GM19438 (cell line): Measurements from ENCODE around the gene CHKB.
"Not testable (repeated sequence)": the region's sequence is repeated elsewhere in the genome, so short reads cannot be mapped to it uniquely, and the experiment has no call there.

ENCODE experiments used
- ATAC-seq: cut with Tn5 transposase; IDR thresholded peaks from one replicate; pipeline ENCODE4 v1.9.1; 2021; ENCODE audit warnings: low read depth; ENCODE audit not compliant: unreplicated experiment

Gene CHKB

GRCh38 chr22:50582493-50583293 is at the start of gene CHKB:
Gene CHKB (minus strand): TSS chr22:50582849. CDS start chr22:50582781, 68 bp downstream.
- ATAC-seq: peak; percentile 83

GRCh38 chr22:50630376-50630775 is 47.7 kb upstream of the CHKB start:
- no peak for ATAC-seq

DNA sequence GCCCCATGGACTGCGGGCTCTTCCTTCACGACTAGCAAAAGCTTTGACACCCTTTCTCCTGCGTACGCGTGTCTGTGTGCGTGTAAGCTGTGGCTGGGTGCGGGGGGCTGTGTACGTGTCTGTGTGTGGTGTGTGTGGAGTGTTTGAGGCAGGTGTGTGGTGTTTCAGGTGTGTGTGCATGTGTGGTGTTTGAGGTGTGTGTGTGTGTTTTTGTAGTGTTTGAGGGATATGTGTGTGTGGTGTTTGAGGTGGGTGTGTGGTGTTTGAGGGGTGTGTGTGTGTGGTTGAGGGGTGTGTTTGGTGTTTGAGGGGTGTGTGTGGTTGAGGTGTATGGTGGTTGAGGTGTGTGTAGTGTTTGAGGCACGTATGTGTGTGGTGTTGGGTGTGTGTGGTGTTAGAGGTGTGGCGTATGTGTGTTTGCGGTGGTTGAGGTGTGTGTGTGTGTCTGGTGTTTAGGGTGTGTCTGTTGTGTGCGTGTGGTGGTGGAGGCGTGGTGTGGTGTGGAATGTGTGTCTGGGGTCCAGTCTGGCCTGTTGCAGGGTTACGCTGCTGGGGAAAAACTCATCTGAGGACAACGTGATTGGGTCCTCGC is 46.0 kb upstream of the CHKB start:
- ATAC-seq: no peak

- peak; percentile 84 for ATAC-seq
Observed at GRCh38 chr22:50627642-50628542, 45.2 kb upstream of the CHKB start, which contains the start of gene ARSA. Gene ARSA (minus strand): TSS chr22:50628152. CDS start chr22:50627779, 373 bp downstream.

DNA sequence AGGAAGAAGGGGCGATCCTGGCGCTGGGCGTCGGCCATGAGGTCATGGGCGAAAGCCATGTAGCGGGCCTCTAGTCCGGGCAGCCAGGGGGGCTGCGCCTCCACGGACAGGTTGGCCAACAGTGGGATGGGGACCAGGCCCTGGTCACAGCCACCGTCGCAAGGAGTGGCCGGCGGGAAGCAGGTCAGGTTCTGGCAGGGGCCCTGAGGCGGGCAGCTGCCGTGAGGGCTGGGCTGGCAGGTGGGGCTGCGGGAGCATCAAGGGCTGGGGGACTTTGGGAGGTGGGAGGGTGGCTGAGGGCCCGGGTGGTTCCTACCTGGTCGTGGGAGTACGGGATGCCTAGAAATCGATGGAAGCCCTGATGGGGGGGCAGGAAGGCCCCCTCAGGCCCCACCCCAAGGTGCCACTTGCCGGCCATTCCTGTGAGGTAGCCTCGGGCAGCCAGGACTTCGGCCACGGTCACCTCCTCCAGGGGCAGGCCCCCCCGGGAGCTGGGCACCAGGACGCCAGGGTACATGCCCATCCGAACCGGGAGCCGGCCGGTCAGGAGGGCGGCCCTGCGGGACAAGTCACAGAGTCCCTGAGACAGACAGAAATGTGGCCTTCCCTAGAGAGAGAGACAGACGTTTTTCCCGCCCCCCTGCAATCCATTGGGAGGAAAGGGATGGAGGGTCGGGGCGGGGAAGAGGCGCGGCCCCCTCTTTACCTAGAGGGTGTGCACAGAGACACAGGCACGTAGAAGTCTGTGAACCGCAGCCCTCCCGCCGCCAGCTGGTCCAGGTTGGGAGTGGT is 44.4 kb upstream of the CHKB start:
- no peak for ATAC-seq

DNA sequence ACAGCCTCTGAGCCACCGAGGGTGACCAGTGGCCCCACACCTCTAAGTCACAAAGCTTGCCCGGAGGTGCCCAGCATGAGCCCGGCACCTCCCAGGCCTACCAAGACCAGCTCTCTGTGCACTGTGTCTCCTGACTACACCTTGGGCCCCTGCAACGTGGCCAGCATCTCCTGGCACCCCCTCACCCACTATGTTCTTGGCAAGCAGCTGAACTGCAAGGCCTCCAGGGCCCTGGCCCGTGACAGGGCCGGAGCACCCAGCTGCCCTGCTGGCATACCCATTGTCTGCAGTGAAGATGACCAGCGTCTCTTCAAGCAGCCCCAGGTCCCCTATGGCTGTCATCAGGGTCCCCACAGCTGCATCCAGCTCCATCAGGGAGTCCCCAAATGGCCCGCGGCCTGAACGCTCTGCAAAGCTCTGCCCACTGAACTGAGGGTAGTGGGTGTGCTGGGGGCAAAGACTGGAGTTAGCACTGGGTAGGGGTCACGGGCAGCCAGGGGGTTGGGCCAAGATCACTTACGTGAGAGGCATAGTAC is 43.7 kb upstream of the CHKB start:
- ATAC-seq: no peak

DNA sequence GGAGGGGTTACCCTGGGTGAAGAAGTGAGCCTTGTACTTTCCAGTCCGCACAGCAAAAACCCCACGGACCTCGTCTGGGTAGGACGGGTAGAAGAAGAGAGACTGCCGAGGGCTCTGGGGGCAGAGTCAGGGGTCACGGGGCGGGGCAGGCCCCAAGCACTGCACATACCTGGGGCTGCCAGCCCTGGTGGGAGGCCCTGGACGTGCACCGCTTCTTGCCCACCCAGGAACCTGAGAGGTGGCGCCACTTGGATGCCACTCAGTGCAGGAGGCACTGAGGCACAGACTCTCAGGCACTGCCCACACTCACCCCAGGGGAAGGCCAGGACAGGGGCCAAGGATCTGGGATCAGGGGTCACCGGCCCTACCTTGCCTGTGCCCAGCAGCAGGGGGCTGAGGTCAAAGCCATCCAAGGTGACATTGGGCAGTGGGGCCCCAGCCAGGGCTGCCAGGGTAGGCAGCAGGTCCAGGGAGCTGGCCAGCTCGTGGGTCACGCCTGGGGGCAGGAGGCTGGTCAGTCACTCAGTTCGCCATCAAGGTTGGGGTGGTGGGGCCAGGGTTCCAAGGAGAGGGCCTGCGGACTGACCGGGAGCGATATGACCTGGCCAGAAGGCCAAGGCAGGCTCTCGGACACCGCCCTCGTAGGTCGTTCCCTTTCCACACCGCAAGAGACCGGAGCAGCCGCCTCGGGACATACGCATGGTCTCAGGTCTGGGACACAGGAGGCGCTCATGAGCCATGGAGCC is 43.1 kb upstream of the CHKB start:
- no peak for ATAC-seq

- no peak for ATAC-seq
Observed at GRCh38 chr22:50625131-50625567, 42.5 kb upstream of the CHKB start.

DNA sequence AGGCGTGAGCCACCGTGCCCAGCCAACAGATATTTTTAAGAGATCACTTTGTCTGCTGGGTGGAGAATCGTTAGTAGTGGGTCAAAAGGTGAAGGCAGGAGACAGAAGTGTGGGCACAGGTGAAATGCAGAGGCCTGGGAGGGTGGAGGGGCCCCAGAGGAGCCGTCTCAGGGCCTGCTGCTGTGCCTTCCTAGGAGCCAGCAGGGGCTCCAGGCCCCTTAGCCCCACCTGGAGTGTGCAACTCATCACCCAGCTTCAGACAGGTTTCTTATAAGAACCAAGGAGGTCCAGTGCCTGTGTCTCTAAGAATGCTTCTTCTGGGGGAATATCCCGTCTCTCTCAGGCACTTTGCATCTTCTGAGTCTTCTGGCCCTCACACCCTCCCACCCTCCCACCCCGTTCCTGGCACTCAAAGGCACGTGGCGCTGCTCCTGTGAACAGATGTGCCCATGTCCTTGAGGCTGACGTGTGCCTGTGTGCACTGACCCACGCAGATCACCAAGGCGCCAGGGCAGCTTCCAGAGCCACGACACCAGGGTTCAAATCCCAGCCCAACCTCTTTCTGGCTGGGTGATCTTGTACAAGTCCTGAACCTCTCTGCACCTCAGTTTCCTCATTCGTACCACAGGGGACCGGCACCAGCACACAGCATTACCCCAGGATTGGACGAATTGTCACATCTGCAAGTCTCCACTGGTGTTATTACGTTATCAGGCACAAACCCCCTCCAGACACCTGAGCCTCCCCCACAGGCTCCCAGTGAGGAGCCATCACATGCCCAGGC is 41.9 kb upstream of the CHKB start:
- ATAC-seq: no peak

- no peak for ATAC-seq
Observed at GRCh38 chr22:50622723-50623327, 40.2 kb upstream of the CHKB start.

DNA sequence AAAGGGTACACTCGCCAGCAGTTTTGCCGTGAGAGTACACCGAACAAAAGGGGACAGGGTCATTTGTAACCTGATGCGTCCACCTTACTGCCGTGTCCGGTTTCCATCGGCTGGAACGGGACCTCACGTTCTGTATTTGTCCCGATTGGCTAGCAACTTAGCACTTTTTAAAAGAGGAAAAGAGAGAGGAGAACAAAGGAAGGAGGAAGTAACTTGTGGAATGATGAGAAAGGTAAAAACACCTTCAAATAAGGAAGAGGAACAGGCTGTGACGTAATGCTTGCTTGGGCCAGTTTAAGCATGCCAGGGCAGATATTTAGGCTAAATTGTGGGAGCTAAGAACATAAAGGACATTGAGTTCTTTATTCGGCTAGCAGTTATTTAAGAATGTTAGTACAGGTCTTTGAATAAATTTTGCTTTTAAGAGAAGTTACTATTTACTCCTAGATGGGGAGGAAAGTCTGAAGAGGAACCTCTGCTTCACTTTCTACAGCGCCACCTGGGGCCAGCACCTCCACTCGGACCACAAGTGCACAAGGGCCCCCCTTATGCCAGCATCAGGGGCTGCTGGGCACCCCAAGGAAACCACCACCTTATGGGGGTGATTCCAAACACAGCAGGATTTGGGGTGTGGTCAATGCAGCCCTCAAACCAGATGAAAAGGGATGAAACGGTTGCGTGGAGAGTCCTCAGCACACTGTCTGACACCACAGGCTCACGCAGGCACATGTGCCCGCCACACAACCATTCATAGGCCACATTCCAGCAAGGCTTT is 39.5 kb upstream of the CHKB start:
- ATAC-seq: no peak

GRCh38 chr22:50621356-50621880 is 38.8 kb upstream of the CHKB start:
- peak; percentile 49 for ATAC-seq

GRCh38 chr22:50620593-50621355 is 38.1 kb upstream of the CHKB start:
- peak; percentile 63 for ATAC-seq

DNA sequence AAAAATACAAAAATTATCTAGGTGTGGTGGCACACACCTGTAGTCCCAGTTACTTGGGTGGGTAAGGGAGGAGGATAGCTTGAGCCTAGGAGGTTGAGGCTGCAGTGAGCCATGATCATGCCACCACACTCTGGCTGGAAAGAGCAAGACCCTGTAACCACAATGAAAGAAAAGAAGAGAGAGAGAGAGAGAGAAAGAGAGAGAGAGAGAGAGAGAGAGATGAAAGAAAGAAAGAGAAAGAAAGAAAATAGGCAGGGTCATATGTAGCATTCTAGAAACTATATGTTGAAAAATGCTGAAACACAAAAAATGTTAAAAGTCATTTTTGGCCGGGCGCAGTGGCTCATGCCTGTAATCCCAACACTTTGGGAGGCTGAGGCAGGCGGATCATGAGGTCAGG is 31.6 kb upstream of the CHKB start:
- not testable (repeated sequence) for ATAC-seq

GRCh38 chr22:50613291-50613981 is 30.8 kb upstream of the CHKB start:
- ATAC-seq: no peak
